ENCODE measurements around the gene AIPL1.

AIPL1 gene

DNA sequence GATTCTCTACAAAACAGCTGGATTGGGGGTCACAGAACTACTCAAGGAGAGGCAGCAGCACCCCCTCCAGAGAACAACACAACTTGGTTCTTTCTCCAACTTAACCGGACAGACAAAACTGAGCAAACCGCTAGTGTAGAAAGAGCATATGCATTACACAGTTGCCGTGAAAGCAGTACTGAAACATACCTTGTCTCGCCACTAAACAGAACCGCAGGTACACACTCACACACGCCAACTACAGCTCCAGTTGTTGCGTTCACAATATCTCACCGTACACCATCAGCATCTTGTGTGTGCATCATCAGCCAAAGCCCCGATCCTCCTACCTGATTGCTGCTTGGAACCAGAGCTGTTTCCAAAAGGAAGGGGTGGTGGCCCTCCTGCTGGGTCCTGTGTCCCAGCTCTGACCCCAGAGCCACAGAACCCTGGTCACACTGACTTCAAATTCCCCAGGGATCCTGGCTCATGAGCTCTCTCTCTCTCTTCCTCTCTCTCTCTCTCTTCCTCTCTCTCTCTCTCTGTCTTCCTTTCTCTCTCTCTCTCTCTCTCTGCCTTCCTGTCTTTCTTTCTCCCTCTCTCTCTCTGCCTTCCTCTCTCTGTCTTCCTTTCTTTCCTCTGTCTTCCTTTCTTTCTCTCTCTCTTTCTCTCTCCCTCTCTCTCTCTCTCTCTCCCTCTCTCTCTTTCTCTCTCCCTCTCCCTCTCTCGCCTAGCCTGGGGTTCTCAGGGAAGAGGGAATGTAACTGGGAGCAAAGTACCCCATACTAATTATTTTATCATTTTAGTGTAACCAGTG, 17.7 kb upstream of the AIPL1 start:
- FAIRE-seq (peak; percentile 52), DNase-seq (ENCODE audit: insufficient read length, low spot score) (no peak)

DNA sequence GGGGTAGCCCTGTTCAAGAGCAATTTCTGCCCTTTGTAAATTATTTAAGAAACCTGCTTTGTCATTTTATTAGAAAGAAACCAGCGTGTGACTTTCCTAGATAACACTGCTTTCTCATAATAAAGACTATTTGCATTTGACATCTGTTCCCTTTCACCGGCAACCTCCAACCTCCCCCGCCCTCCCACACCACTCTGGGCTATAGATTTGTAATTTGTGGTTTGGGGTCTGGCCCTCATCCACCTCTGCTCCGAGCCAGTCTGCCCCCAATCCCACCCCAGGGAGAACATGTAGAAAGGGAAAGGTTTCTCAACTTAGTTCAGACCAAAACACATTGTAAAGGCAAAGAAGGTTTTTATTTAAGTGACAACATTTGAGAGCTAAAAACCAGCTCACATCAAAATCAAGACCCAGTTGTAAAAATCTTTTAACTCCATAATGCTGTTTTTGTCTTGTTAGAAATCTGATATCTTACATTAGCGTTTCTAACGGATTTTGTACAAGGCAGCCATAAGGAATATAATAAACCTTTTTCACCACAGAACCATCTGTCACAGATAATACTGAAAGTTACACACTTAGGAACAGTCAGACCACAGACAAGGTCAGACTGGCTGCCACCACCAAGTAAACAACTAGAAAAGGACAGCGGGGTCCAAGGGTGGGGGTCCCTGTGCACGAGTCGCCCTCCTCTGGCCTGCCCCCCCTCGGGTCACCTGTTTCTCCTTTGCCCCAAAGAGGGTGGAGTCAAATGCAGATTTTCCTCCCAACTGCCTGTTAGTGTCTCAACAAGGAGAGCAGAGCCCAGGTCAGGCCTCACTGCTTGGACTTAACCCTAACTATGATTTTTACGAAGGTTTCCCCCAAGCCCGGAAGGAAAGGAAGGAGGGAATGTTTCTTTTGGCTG, 16.3 kb upstream of the AIPL1 start:
- DNase-seq (ENCODE audit: insufficient read length, low spot score) (no peak), FAIRE-seq (no peak)

DNA sequence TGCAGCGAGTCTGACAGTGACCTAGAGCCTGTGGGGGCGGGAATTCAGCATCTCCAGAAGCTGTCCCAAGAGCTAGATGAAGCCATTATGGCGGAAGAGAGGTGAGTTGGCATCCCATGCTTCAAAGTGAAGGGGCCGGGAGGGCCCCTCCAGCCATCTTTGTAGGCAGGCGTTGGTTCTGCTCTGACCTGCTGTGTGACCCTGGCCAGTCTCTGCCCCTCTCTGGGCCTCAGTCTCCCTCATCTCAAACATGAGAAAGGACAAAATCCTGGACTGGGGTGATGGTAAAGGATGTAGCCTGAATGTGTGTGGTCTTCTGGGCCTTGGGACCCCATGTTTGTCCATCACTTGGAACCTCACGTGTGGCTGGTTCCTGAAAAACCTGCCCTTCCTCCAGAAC, 14.4 kb upstream of the AIPL1 start:
- no peak for FAIRE-seq

DNA sequence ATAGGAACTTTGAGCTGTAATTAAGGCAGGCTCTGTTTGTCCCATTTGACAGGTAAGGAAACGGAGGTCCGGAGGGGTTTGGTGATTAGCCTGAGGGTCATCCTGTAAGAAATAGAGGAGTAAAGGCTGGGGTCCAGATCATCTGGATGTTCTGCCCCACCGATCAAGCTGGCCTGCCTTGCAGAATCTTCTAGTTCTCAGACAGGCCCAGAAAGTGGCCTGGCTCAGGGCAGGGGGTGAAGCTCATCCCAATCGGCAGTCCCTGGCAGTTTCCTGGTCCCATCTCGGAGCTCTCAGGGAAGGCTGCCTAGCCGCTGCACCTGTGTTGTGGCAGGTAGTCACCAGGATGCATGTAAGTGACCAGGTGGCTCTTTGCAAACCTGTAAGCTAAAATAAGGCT, 13.6 kb upstream of the AIPL1 start:
- FAIRE-seq (no peak), DNase-seq (ENCODE audit: insufficient read length, low spot score) (no peak)

More for the DNA sequence above, 14.4 kb upstream of the AIPL1 start:
- DNase-seq (ENCODE audit: insufficient read length, low spot score), result no peak

DNA sequence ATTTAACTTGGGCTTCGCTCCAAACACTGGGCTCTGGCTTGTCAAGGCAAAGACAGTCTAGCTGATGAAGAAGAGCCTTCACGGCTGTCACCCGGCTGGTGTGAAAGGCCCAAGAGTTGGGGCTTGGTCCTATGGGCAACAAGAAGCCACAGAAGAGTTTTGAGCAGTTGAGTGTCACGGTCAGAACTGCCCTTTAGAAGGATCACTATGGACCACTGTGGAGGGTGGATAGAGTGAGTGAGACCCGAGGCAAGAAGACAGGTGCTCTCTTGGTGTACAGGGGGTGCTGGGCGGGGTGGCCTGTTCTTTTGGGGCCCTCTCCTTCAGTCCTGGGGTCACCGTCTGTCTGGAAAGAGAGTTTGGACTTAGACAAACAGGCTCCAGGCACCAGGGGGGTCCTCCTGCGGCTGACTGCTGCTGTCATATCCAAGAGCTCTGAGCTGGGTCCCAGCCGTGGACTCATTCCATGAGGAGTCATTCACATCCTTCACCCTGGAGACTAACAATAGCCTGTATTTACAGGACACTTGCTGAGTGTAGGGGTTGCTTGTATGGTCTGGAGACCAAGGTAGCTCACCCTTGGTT, 11.7 kb upstream of the AIPL1 start:
- DNase-seq (ENCODE audit: insufficient read length, low spot score) (no peak), FAIRE-seq (no peak)

DNA sequence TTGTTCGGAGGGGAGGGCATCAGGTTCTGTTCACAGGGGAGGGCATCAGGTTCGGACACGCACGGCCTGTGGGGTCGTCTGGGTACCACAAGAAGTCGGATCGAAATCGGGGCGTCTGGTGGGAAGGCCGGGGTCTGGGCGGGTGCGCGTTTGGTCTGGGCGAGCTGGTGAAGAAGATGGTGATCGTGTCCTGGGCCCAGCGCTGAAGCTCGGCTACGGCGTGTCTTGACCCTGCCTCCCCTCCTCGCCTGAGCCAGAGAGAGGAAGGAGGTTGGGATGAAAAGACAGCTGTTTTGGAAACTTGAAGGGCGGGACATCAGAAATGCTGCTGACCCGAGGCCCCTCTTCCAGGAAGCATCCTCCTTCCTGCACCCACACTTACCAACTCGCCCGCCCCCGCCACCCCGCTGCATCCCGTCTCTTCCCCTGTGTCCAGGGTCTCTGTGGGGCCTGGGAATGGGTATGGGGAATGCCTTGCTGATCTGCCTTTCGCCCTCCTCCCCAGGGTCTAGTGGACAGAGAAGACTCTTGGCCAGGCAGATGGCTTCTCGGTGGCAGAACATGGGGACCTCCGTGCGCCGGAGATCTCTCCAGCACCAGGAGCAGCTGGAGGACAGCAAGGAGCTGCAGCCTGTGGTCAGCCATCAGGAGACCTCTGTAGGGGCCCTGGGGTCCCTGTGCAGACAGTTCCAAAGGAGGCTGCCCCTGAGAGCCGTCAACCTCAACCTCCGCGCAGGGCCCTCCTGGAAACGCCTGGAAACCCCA, 9.8 kb upstream of the AIPL1 start:
- DNase-seq (ENCODE audit: insufficient read length, low spot score) (no peak), FAIRE-seq (no peak)

DNA sequence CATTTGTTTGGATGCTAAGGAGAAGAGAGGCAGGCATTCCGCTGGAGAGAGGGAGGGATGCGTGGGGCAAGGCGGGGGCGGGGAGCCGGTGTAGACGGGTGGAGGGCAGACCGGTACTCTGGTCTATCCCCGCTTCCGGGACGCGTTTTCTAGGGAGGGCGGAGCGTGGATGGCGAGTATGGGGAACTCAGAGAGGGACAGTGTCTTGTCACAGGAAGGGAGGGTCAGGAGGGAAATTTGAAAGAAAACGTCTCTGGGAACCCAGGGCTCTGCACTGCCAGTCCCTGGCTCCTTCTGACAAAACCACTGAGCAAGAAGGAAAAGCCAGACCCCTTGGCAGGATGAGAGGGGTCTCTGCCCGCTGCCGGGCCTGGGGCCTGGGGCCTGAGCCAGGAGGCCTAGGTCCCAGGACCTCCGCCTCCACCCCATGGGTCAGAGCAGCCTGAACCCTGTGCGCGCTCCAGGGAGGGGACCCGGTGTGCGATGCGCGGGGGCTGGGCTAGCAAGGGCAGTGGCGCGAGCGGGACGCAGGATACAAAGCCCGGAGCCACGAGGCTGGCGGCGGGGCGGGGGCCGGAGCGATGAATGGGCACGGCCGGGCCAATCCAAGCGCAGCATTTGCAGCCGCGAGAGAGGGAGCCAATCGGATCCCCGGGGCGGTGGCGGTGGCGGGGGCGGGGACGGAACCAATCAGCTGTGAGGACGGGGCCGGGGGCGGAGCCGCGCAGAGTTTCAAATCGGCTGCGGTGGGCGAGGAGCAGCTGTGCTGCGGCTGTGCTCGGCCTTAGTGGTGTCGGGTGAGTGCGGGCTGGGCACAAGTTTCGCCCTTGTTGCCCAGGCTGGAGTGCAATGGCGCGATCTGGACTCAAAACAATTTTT, 9.0 kb upstream of the AIPL1 start, which contains the start of gene PIMREG:
Gene PIMREG (plus strand): TSS at position 764 of the 879 bp plus-strand sequence. CDS start 656 bp downstream, outside the sequence.
- peak; percentile 98 for DNase-seq (ENCODE audit: insufficient read length, low spot score)
- FAIRE-seq, result peak; percentile 97

DNA sequence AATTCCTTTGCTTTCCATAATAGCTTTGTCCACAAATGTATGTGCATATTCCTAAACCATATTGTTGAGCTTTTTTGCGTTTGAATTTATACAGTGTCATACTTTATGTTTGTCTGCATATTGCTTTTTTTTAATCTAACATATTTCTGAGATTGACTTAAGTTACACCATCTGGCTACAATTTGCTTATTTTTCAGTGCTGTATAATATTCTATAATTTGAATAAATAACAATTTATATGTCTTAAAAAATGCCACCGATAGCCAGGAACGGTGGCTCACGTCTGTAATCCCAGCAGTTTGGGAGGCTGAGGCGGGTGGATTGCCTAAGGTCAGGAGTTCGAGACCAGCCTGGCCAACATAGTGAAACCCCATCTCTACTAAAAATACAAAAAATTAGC, 7.9 kb upstream of the AIPL1 start:
- no peak for FAIRE-seq

DNA sequence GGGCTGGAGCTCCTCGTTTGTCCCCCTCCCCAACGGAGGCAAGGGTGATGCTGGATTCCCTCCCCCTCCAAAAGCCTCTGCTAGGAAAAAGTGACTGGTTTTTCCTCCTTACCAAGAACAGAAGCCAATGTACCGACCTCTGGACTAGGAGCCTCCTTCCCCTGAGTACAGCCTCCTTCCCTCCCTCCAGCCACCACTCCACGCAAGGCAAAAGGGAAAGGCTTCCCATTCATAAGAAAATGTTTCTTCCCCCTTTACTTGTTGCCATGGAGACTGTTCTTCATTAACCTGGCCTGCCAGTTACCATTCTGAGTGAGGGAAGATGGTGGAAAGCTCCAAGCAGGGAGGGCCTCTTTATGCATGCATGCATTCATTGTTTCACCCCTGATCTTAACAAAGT, 5.0 kb upstream of the AIPL1 start:
- DNase-seq (ENCODE audit: insufficient read length, low spot score) (no peak), FAIRE-seq (no peak)

More for the DNA sequence above, 7.9 kb upstream of the AIPL1 start:
- no peak for DNase-seq (ENCODE audit: insufficient read length, low spot score)

DNA sequence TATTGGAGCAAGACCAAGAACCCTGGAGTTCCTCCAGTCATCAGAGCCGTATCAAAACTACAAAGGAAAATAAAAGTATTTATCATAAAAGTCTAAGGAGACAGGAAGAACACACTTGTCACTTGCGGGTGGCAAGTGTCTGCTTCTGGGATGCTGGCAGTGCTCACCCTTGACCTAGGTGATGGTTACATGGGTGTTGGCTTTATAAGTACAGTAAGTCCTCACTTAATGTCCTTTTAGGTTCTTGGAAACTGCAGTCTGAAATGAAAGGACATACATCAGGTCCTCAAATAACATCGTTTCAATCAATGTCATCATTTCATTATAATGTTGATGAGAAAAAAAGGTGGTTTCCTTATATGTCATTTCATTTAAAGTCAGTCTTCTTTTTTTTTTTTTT, 3.0 kb upstream of the AIPL1 start:
- FAIRE-seq (no peak), DNase-seq (ENCODE audit: insufficient read length, low spot score) (no peak)

DNA sequence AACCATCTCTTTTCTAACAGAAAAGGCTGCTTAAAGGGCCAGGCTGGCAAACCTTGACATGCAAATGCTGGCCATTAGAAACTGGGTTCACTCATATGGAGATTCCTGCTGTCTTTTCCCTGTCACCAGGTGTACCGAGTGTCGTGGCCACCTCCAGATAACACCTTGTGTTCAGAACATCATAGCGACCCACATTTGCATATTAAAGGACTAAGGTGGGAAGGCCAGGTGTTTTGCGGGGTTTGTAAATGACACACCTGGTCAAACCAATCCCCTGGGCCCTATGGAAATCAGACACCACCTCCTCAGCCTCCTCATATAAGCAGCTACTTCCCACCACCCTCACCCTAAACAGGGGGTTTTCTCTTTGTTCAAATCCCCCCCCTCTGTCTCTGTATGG, 2.5 kb upstream of the AIPL1 start:
- no peak for FAIRE-seq
- DNase-seq (ENCODE audit: insufficient read length, low spot score), result no peak

DNA sequence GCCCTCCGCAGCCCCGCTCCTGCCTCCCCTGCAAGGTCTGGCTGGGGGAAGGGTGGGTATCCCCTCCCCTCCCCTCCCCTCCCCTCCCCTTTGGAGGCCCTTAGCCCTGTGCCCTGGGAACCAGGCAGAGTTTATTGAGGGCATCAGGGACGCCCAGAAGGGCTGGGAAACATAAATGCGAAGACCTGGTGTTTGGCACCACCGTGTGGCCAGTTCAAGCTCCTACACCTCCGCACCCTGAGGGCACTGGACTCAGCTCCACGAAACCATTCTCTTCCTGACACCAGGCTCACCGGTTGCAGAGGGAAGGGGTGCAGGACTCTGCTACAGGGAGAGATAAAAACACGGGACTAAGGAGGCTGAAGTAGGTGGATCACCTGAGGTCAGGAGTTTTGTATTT, 1.0 kb upstream of the AIPL1 start:
- peak; percentile 87 for DNase-seq (ENCODE audit: insufficient read length, low spot score)
- peak; percentile 33 for FAIRE-seq

DNA sequence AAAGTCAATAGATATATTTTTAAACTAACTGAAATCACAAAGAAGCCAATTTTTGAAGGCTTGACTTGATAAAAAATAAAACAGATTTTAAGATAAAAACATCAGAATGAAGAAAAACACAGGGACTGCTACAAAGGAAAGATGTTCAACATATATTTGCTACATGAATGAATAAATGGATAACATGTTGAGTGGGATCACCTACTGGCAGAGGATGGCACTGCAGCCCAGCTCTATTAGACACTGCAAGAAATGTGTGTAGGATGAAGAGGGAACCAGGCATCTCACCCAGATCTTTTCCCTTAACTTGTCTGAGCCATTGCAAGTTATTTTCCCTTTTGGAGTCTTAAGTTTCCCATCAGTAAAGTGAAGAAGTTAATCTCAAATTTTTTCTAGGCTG, 4.2 kb downstream of the AIPL1 start:
- no peak for FAIRE-seq
- DNase-seq (ENCODE audit: insufficient read length, low spot score), result no peak

DNA sequence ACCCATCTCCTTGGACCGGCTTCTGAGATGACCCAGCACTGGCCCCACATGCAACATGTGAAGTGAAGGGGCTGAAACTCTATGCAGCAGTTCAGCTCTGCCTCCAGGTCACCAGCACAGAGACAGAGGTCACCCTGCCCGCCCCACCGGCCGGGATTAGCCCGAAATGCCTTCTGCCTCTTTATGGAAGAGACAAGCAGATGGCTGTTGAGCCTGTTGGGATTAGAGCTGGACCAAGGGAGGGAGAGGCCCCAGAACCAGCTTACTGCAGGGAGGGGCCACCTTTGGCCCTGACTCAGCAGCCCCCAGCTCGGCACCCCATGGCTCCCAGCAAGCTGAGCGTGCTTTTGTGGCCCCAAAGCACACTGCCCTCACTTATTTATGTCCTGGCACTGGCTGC, 5.7 kb downstream of the AIPL1 start:
- DNase-seq (ENCODE audit: insufficient read length, low spot score) (no peak), FAIRE-seq (no peak)

DNA sequence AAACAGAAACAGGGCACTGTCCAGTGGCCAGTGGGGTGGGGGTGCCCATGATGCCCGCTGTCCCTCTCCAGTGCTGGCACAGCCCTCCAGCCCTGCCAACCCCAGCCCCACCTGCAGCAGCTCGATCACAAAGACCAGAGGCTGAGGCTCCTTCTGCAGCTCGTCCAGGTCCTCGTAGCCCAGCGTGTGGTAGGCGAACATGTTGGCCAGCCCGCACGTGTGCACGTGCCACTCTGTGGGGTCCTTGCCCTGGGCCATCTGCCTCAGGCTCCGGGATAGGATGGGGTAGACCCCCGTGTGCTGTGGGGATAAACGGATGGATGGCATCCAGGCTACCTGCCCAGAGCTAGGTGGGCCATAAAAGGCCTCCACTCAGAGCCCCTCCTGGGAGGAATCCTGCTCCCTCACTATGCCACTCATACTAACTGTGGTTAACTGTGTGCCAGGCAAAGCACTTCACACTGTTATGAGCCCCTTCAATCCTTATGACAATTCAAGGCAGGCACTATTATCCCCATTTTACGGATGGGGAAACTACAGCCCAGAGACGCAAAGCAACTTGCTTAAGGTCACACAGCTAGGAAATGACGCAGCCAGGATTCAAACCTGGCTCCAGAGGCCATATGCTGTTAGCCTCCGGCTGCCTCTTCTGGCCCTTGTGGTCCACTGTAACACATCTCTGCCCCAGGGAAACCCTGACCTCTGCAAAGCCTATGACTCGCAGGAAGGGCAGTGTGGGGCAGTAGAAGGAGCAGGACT, 6.5 kb downstream of the AIPL1 start:
- no peak for FAIRE-seq

DNA sequence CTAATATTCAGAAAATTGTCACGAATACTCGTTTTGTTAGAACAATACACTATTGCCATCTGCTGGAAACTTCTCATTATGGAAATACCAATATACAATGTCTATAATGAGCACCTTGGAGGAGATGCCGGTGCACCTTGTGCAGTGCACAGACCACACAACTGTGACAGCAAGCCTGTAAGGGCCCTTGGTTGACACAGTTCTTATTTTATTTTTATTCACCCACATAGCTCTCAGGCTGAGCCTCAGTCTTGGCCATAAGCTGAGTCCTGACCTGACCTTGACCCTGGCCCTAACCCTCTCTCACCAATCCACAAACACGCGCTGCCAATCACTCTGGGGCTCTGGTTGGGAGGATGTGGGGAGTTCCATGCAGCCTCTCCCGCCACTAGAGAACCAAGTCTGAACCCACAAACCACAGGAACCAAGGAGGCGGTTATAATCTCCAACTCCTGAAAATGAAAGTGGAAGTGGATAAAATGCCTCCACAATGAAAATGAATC, 7.6 kb downstream of the AIPL1 start:
- no peak for DNase-seq (ENCODE audit: insufficient read length, low spot score)
- no peak for FAIRE-seq

More for the DNA sequence above, 6.5 kb downstream of the AIPL1 start:
- DNase-seq (ENCODE audit: insufficient read length, low spot score), result no peak

DNA sequence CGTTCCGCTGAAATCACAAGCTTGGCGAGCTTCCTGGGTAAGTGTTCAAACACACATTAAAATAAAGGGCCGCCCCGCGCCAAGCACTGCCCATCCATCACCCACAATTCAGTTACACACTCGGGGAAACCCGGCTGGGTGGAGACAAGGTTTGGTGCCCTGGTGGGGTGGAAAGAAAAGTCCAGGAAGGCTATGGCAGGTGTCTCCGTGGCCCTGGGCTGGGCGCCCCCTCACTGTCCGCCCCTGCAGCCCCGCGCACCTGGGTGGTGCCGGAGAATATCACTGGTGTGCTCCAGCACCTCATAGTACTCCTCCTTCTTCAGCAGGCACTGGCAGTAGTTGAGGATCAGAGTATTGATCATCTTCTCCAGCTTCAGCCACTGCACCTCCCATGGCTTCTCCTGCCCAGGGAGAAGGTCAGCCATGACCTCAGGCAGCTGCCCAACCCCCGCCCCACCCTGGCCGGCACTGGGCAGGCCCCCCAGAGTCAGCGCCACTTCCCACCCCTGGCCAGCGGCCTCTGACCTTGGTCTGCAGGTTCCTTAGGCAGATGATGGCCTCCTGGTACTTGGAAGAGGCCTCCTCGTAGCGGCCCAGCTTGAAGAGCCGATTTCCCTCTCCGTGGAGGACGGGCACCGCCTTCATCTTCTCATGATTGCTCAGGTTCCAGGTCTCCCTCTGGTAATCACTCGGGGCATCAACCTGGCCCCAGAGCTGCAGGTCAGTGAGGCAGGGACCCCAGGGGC, 8.4 kb downstream of the AIPL1 start:
- no peak for FAIRE-seq
- DNase-seq (ENCODE audit: insufficient read length, low spot score), result no peak

DNA sequence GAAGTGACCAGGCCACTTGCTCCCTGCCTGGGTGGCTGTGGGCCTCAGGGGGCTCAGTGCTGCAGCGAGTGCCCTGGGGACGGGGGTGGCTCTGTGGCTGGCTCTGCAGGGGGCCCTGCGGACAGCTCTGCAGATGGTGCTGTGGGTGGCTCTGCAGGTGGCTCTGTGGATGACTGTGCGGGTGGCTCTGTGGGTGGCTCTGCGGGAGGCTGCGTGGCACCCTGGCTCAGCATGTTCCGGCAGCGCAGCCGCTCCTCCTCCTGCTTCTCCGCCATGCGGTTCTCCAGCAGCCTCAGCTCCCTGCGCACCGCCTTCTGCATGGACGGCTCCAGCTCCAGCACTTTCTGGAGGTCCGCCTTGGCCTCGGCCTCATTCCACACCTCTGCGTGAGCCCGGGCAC, 9.5 kb downstream of the AIPL1 start:
- FAIRE-seq (no peak), DNase-seq (ENCODE audit: insufficient read length, low spot score) (no peak)
